Measurements from ENCODE around the gene AKAP5. TPM values are rescaled to one million over a fixed set of nuclear protein-coding genes. Genes with fewer than 3 reads are reported as not detected.

AKAP5 gene
- total RNA-seq, 1 donor from 2014 or later: 4.3 TPM

DNA sequence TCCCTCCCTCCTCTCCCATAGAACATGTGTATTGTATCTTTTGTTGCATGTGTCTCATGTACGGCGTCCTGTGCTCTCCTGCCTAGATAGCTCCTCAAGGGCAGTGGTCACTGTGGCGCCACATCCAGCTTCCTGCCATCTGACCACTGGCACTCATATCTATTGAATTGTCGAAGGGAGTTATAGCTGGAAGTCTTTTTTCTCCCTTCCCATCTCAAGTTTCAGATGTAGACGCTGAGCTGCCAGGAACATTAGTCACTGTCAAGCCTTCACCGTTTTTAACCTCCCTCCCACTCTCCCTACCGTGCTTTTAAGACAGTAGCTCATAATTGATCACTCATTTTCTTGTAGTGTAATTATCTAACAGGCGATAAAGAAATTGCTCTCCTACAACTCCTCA is 44.1 kb upstream of the AKAP5 start:
- Mint-ChIP-seq H3K27ac (ENCODE audit: unreplicated experiment) (peak overlapping the region; percentile 92), H3K4me3 (ENCODE audit: unreplicated experiment) (no peak overlapping the region)
- DNase-seq (ENCODE audit: low spot score): no peak

DNA sequence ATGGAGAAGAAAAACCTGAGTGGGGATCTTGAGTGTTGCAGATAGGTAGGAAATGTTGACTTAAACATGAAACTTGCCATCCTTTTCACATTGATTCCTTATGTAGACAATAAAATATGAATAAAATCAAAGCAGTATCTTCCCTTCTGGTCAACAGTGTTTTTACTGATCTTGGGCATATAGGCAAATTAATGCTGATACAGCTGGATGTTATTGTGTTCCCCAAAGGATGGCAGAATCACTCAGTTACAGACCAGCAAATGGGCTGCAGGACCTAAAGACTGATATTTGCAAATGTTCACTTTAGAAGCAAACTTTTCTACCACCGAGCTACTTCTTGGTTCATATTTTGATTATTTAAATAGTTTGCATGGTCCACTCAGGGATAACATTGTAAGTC is 43.3 kb upstream of the AKAP5 start:
- Mint-ChIP-seq H3K27me3 (ENCODE audit: low read depth) (no peaks in the 10 kb centered on the region), H3K9me3 (ENCODE audit: low read depth) (no peaks in the 10 kb centered on the region), H3K36me3 (ENCODE audit: low read depth) (peaks cover 27% of the 10 kb centered on the region), H3K27ac (ENCODE audit: unreplicated experiment) (no peak overlapping the region), H3K4me1 (ENCODE audit: low read depth) (peaks cover 24% of the 10 kb centered on the region), H3K4me3 (ENCODE audit: unreplicated experiment) (no peak overlapping the region)
- no peak for DNase-seq (ENCODE audit: low spot score)
- TF ChIP-seq, protein P1, sequence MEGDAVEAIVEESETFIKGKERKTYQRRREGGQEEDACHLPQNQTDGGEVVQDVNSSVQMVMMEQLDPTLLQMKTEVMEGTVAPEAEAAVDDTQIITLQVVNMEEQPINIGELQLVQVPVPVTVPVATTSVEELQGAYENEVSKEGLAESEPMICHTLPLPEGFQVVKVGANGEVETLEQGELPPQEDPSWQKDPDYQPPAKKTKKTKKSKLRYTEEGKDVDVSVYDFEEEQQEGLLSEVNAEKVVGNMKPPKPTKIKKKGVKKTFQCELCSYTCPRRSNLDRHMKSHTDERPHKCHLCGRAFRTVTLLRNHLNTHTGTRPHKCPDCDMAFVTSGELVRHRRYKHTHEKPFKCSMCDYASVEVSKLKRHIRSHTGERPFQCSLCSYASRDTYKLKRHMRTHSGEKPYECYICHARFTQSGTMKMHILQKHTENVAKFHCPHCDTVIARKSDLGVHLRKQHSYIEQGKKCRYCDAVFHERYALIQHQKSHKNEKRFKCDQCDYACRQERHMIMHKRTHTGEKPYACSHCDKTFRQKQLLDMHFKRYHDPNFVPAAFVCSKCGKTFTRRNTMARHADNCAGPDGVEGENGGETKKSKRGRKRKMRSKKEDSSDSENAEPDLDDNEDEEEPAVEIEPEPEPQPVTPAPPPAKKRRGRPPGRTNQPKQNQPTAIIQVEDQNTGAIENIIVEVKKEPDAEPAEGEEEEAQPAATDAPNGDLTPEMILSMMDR (IDR thresholded peaks at IDR 0.05): no peak

More for the DNA sequence above, 44.1 kb upstream of the AKAP5 start:
- H3K36me3 Mint-ChIP-seq (ENCODE audit: low read depth): peaks cover 29% of the 10 kb centered on the region
- peaks cover 28% of the 10 kb centered on the region for H3K4me1 Mint-ChIP-seq (ENCODE audit: low read depth)
- H3K27me3 Mint-ChIP-seq (ENCODE audit: low read depth): no peaks in the 10 kb centered on the region
- TF ChIP-seq, protein P1 (IDR thresholded peaks at IDR 0.05): no peak
- no peaks in the 10 kb centered on the region for H3K9me3 Mint-ChIP-seq (ENCODE audit: low read depth)

DNA sequence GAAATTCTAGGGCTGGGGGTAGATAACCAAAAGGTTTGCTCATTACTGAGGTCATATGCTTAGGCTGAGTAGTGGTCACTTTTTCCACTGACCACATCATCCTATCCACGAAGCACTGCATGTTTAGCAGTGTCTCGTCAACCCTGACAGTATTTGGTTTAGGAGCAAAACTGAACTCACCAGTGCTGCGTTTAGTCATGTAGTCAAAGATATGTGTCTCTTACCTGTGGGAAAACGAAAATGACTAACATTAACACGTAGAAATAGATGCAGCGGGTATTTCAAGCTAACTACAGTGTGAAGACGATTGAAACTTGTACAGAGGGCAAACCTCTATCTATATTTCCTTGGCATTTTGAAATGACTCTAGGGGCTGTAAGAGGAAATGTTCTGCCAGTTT is 42.5 kb upstream of the AKAP5 start:
- no peaks in the 10 kb centered on the region for H3K9me3 Mint-ChIP-seq (ENCODE audit: low read depth)
- DNase-seq (ENCODE audit: low spot score): no peak
- no peaks in the 10 kb centered on the region for H3K27me3 Mint-ChIP-seq (ENCODE audit: low read depth)
- H3K4me3 Mint-ChIP-seq (ENCODE audit: unreplicated experiment): no peak overlapping the region
- H3K36me3 Mint-ChIP-seq (ENCODE audit: low read depth): peaks cover 29% of the 10 kb centered on the region
- H3K27ac Mint-ChIP-seq (ENCODE audit: unreplicated experiment): no peak overlapping the region
- TF ChIP-seq, protein P1 (IDR thresholded peaks at IDR 0.05): no peak
- peaks cover 17% of the 10 kb centered on the region for H3K4me1 Mint-ChIP-seq (ENCODE audit: low read depth)

GRCh38 chr14:64423987-64424386 is 41.3 kb upstream of the AKAP5 start:
- no peaks in the 10 kb centered on the region for H3K9me3 Mint-ChIP-seq (ENCODE audit: low read depth)
- no peak overlapping the region for H3K27ac Mint-ChIP-seq (ENCODE audit: unreplicated experiment)
- H3K4me1 Mint-ChIP-seq (ENCODE audit: low read depth): peaks cover 17% of the 10 kb centered on the region
- peaks cover 31% of the 10 kb centered on the region for H3K36me3 Mint-ChIP-seq (ENCODE audit: low read depth)
- H3K4me3 Mint-ChIP-seq (ENCODE audit: unreplicated experiment): no peak overlapping the region
- TF ChIP-seq, protein P1 (IDR thresholded peaks at IDR 0.05): no peak
- no peaks in the 10 kb centered on the region for H3K27me3 Mint-ChIP-seq (ENCODE audit: low read depth)
- DNase-seq (ENCODE audit: low spot score): no peak

GRCh38 chr14:64434528-64434927 is 30.8 kb upstream of the AKAP5 start:
- Mint-ChIP-seq H3K27me3 (ENCODE audit: low read depth) (no peaks in the 10 kb centered on the region), H3K36me3 (ENCODE audit: low read depth) (peaks cover 29% of the 10 kb centered on the region), H3K9me3 (ENCODE audit: low read depth) (no peaks in the 10 kb centered on the region), H3K4me3 (ENCODE audit: unreplicated experiment) (no peak overlapping the region), H3K27ac (ENCODE audit: unreplicated experiment) (no peak overlapping the region), H3K4me1 (ENCODE audit: low read depth) (peaks cover 33% of the 10 kb centered on the region)
- no peak for DNase-seq (ENCODE audit: low spot score)
- TF ChIP-seq, protein P1 (IDR thresholded peaks at IDR 0.05): no peak

Data from chondrocyte (in vitro differentiated cells).